Fibroblast of pulmonary artery (primary cell): ENCODE data around the gene NT5M.

Experiments used
- DNase-seq: peaks from one replicate; pipeline ENCODE4 v3.0.0-alpha.2; 2010; ENCODE audit warnings: low read depth
- H3K4me3 ChIP-seq: replicated peaks from 2 replicates; pipeline ENCODE4 v1.5.1; 2011; ENCODE audit warnings: low read depth, mild to moderate bottlenecking, control low read depth, low read length, moderate library complexity
- TF ChIP-seq, protein P1 (sequence below): IDR thresholded peaks from 2 replicates; pipeline ENCODE4 v1.5.1; 2011; ENCODE audit warnings: mild to moderate bottlenecking, control low read depth, low read length, inconsistent platforms; ENCODE audit errors: missing control alignments

Gene NT5M

DNA sequence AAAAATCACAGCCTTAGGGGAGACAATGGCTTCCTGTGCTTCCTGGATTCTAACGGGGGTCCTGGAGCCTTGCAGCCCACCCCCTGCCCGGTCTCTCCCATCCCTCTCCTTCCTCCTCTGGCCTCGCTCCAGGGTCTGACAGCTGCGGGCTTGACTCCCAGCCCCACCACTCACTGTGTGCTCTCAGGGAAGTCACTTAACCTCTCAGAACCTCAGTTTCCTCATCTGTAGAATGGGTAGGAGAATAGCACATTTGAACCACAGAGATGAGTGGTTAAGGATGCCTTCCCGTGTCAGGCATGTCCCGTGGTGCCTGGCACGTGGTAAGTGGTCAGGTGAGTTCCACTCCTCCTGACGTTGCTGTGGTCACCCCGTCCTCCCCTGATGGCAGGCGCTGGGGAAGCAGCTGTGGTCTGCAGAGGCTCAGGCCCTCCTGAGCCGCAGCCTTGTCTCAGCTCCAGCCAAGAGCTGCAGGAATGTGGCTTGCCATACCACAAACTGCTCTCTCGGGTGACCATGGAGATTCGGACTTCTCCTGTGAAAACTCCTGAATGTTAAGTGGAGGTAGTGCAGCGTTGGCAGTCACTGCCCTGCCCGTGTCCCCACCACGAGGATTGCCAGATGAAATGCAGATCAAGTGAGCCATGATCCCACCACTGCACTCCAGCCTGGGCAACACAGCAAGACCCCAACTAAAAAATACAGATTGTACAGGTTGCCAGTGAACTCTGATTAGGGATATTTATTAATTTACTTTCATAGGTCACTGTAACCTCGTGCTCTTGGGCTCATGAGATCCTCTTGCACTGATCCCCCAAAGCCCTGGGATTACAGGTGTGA is 85.7 kb downstream of the NT5M start:
- TF ChIP-seq, protein P1, sequence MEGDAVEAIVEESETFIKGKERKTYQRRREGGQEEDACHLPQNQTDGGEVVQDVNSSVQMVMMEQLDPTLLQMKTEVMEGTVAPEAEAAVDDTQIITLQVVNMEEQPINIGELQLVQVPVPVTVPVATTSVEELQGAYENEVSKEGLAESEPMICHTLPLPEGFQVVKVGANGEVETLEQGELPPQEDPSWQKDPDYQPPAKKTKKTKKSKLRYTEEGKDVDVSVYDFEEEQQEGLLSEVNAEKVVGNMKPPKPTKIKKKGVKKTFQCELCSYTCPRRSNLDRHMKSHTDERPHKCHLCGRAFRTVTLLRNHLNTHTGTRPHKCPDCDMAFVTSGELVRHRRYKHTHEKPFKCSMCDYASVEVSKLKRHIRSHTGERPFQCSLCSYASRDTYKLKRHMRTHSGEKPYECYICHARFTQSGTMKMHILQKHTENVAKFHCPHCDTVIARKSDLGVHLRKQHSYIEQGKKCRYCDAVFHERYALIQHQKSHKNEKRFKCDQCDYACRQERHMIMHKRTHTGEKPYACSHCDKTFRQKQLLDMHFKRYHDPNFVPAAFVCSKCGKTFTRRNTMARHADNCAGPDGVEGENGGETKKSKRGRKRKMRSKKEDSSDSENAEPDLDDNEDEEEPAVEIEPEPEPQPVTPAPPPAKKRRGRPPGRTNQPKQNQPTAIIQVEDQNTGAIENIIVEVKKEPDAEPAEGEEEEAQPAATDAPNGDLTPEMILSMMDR: no peak
- H3K4me3 ChIP-seq: no peak overlapping the region
- DNase-seq: no peak

DNA sequence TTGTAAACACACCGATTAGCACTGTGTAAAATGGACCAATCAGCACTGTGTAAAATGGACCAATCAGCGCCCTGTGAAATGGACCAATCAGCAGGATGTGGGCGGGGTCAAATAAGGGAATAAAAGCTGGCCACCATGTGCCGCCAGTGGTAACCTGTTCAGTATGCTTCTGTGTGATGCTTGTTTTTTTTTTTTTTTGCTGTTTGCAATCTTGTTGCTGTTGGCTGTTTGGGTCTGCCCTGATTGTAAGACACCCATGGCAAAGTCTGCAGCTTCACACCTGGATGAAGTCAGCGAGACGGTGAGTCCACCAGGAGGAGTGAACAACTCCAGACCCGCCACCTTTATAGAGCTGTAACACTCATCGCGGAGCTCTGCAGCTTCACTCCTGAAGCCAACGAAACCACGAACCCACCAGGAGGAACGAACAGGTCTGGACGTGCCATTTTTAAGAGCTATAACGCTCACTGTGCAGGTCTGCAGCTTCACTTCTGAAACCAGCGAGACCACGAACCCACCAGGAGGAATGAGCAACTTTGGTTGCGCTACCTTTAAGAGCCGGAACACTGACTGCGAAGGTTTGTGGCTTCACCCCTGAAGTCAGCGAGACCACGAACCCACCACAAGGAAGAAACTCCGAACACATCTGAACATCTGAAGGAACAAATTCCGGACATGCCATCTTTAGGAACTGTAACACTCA is 88.6 kb downstream of the NT5M start:
- DNase-seq: no peak
- no peak overlapping the region for H3K4me3 ChIP-seq
- TF ChIP-seq, protein P1: no peak

GRCh38 chr17:17393976-17394375 is 90.8 kb downstream of the NT5M start:
- TF ChIP-seq, protein P1: no peak
- DNase-seq: no peak

GRCh38 chr17:17394494-17394893 is 91.3 kb downstream of the NT5M start:
- no peak for DNase-seq
- TF ChIP-seq, protein P1: no peak

More at GRCh38 chr17:17393976-17394375, 90.8 kb downstream of the NT5M start:
- no peak overlapping the region for H3K4me3 ChIP-seq

GRCh38 chr17:17395246-17395802 is 92.2 kb downstream of the NT5M start:
- H3K4me3 ChIP-seq: no peak overlapping the region
- TF ChIP-seq, protein P1: no peak
- DNase-seq: no peak

More at GRCh38 chr17:17394494-17394893, 91.3 kb downstream of the NT5M start:
- H3K4me3 ChIP-seq: no peak overlapping the region

DNA sequence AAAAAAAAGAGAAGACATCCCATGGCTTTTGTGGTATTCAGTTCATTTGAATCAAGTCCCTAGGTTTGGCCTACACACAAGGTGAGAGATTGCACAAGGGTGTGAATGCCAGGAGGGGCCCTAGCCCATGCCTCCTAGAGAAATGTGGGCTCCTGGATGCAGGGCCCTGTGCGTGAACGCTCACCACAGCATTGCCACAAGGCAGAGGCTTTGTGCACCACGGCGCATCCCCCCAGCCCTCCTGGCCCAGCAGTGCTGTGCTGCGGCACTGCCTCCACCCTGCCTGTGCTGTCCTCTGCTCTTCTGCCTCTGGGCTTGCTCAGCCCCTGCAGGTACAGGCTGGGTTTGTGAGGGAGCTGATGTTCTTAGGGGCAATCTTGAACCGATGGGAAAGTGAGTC is 92.7 kb downstream of the NT5M start:
- TF ChIP-seq, protein P1: no peak
- DNase-seq: no peak
- no peak overlapping the region for H3K4me3 ChIP-seq
